MM.1S (cell line): ENCODE measurements around the gene NUTM1.
A peak's percentile ranks its signal among the peaks of the same experiment; 100 is the strongest.
"Not testable (repeated sequence)": the region's sequence is repeated elsewhere in the genome, so short reads cannot be mapped to it uniquely, and the experiment has no call there.

Experiments
- DNase-seq: peaks from one replicate; pipeline ENCODE4 v3.0.0-alpha.2; 2015
- H2AFZ ChIP-seq: fragments of 300-600 bp; sonication (generic); 2 replicates; pipeline ENCODE4 v1.6.0; 2016; ENCODE audit warnings: antibody characterized with exemption, low read length
- H3F3A ChIP-seq: fragments of 300-600 bp; sonication (generic); 2 replicates; pipeline ENCODE4 v1.6.1; 2016; ENCODE audit warnings: mild to moderate bottlenecking, antibody characterized with exemption, low read length, moderate library complexity, mixed read lengths; ENCODE audit not compliant: insufficient read depth
- H3K27ac ChIP-seq: fragments of 300-600 bp; sonication (generic); 2 replicates; pipeline ENCODE4 v1.5.1; 2016; ENCODE audit warnings: mild to moderate bottlenecking, low read length
- H3K27me3 ChIP-seq: fragments of 300-600 bp; sonication (generic); replicated peaks from 2 replicates; pipeline ENCODE4 v1.6.0; 2016; ENCODE audit warnings: low read length; ENCODE audit not compliant: insufficient read depth
- H3K36me3 ChIP-seq: fragments of 300-600 bp; sonication (generic); replicated peaks from 2 replicates; pipeline ENCODE4 v1.6.1; 2016; ENCODE audit warnings: mild to moderate bottlenecking, low read length, mixed read lengths; ENCODE audit not compliant: insufficient read depth
- H3K4me1 ChIP-seq: fragments of 300-600 bp; sonication (generic); 2 replicates; pipeline ENCODE4 v1.6.1; 2016; ENCODE audit warnings: low read length, mixed read lengths
- H3K4me2 ChIP-seq: fragments of 300-600 bp; sonication (generic); 2 replicates; pipeline ENCODE4 v1.6.0; 2016; ENCODE audit warnings: low read depth, low read length
- H3K4me3 ChIP-seq: fragments of 300-600 bp; sonication (generic); 2 replicates; pipeline ENCODE4 v1.5.1; 2016; ENCODE audit warnings: low read length, mixed read lengths
- H3K79me2 ChIP-seq: fragments of 300-600 bp; sonication (generic); 2 replicates; pipeline ENCODE4 v1.6.1; 2016; ENCODE audit warnings: mixed run types, low read length, mixed read lengths
- H3K9ac ChIP-seq: fragments of 300-600 bp; sonication (generic); 2 replicates; pipeline ENCODE4 v1.6.1; 2016; ENCODE audit warnings: low read length, mixed read lengths
- H3K9me2 ChIP-seq: fragments of 300-600 bp; sonication (generic); replicated peaks from 2 replicates; pipeline ENCODE4 v1.6.1; 2016; ENCODE audit warnings: mild to moderate bottlenecking, low read length, mixed read lengths; ENCODE audit not compliant: insufficient read depth
- H3K9me3 ChIP-seq: fragments of 300-600 bp; sonication (generic); replicated peaks from 2 replicates; pipeline ENCODE4 v1.6.1; 2016; ENCODE audit warnings: mild to moderate bottlenecking, low read length, mixed read lengths; ENCODE audit not compliant: insufficient read depth
- H4K20me1 ChIP-seq: fragments of 300-600 bp; sonication (generic); 2 replicates; pipeline ENCODE4 v1.6.1; 2016; ENCODE audit warnings: mild to moderate bottlenecking, low read length, moderate library complexity, mixed read lengths; ENCODE audit not compliant: insufficient read depth
- EZH2 ChIP-seq: fragments of 300-600 bp; sonication (generic); optimal IDR thresholded peaks from 2 replicates; pipeline ENCODE3; 2017; ENCODE audit warnings: low read depth, mild to moderate bottlenecking, antibody characterized with exemption, low read length, mixed read lengths
- EZH2phosphoT487 ChIP-seq: fragments of 300-600 bp; sonication (generic); IDR thresholded peaks from 2 replicates; pipeline ENCODE4 v1.6.1; 2018; ENCODE audit warnings: antibody characterized with exemption, low read length
- TF ChIP-seq, protein P1 (sequence below): fragments of 300-600 bp; sonication (generic); IDR thresholded peaks from 2 replicates; pipeline ENCODE4 v1.5.1; 2016; ENCODE audit warnings: antibody characterized with exemption, low read length, mixed read lengths

NUTM1 gene

DNA sequence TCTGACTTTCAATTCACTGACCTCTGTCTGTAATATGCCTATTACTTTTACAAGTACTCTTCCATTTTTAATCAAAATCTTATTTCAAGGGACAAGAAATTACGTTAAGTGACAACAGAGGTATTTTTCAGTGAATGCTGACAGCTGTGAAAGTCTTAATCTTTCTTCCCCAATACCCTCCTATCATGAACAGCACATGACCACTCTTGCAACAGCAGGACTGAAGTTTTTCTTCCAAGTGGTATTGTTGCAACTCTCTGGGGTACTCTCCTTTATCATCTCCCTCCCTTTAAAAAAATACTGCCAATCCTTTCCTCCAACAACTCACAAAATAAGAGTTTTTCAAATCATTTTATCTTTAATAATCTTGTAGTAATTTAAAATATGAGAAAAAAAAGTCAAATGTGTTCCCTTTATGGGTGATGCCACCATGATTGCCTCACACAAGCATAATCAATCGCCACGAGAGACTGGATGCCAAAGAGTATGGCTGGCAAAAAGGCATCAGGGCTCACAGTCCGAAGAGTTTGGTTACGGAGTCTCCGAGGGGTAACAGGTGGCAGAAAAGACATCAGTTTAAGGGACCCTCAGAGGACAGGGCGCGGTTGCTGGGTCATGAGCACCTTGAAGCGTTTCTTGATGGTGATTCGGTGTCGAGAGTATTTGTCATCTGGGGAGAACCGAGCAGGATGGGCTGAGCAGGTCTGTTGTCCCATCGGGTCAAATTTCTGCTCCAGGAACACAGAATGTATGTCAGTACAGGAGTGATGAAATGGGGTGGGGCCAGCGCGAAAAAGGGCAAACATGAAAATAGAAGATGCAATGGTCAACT is 1.5 kb upstream of the NUTM1 start:
- TF ChIP-seq, protein P1, sequence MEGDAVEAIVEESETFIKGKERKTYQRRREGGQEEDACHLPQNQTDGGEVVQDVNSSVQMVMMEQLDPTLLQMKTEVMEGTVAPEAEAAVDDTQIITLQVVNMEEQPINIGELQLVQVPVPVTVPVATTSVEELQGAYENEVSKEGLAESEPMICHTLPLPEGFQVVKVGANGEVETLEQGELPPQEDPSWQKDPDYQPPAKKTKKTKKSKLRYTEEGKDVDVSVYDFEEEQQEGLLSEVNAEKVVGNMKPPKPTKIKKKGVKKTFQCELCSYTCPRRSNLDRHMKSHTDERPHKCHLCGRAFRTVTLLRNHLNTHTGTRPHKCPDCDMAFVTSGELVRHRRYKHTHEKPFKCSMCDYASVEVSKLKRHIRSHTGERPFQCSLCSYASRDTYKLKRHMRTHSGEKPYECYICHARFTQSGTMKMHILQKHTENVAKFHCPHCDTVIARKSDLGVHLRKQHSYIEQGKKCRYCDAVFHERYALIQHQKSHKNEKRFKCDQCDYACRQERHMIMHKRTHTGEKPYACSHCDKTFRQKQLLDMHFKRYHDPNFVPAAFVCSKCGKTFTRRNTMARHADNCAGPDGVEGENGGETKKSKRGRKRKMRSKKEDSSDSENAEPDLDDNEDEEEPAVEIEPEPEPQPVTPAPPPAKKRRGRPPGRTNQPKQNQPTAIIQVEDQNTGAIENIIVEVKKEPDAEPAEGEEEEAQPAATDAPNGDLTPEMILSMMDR: no peak
- TF ChIP-seq EZH2 (no peak), EZH2phosphoT487 (no peak)
- peaks cover 8% of the 10 kb centered on the region; the same call in 1 of the 2 replicates for H3K4me1 ChIP-seq
- peaks cover 25% of the 10 kb centered on the region for H3F3A ChIP-seq
- H3K36me3 ChIP-seq: no peaks in the 10 kb centered on the region; the same call in 1 of the 2 replicates
- no peaks in the 10 kb centered on the region for H4K20me1 ChIP-seq
- H3K4me2 ChIP-seq: peak overlapping the region; percentile 53; the same call in 1 of the 2 replicates
- no peaks in the 10 kb centered on the region for H3K27me3 ChIP-seq
- peaks cover 41% of the 10 kb centered on the region for H3K79me2 ChIP-seq
- peak overlapping the region; percentile 84 for H3K4me3 ChIP-seq
- no peaks in the 10 kb centered on the region for H3K9me2 ChIP-seq
- H3K9ac ChIP-seq: no peak overlapping the region
- DNase-seq: no peak
- no peak overlapping the region for H3K27ac ChIP-seq
- H2AFZ ChIP-seq: no peak overlapping the region
- no peaks in the 10 kb centered on the region for H3K9me3 ChIP-seq

DNA sequence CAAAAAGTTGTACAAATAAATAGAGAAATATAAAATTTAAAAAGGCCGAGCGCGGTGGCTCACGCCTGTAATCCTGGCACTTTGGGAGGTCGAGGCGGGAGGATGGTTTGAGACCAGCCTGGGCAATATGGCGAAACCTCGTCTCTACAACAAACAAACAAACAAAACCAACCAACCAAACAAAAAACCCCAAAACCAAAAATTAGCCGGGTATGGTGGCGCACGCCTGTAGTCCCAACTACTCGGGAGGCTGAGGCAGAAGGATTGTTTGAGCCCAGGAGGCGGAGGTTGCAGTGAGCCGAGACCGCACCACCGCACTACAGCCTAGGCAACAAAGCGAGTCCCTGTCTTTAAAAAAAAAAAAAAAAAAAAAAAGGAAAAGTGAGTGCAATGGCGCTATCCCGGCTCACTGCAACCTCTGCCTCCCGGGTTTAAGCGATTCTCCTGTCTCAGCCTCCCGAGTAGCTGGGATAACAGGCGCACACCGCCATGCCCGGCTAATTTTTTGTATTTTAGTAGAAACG is 840 bp upstream of the NUTM1 start:
- Histone ChIP-seq H3K4me3 (peak overlapping the region; percentile 84), H3K79me2 (peaks cover 34% of the 10 kb centered on the region), H3K27ac (peak overlapping the region; percentile 75; the same call in 1 of the 2 replicates), H3K9ac (peak overlapping the region; percentile 69), H3K4me2 (peak overlapping the region; percentile 53; the same call in 1 of the 2 replicates), H3F3A (peaks cover 18% of the 10 kb centered on the region), H2AFZ (peak overlapping the region; percentile 82)
- not testable (repeated sequence) for H4K20me1 ChIP-seq, DNase-seq, H3K9me2 ChIP-seq, H3K27me3 ChIP-seq, H3K9me3 ChIP-seq, H3K36me3 ChIP-seq, H3K4me1 ChIP-seq

DNA sequence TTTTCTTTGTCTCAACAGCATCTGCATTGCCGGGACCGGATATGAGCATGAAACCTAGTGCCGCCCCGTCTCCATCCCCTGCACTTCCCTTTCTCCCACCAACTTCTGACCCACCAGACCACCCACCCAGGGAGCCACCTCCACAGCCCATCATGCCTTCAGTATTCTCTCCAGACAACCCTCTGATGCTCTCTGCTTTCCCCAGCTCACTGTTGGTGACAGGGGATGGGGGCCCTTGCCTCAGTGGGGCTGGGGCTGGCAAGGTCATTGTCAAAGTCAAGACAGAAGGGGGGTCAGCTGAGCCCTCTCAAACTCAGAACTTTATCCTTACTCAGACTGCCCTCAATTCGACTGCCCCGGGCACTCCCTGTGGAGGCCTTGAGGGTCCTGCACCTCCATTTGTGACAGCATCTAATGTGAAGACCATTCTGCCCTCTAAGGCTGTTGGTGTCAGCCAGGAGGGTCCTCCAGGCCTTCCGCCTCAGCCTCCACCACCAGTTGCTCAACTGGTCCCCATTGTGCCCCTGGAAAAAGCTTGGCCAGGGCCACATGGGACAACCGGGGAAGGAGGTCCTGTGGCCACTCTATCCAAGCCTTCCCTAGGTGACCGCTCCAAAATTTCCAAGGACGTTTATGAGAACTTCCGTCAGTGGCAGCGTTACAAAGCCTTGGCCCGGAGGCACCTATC is 5.0 kb downstream of the NUTM1 start:
- Histone ChIP-seq H3K4me3 (no peak overlapping the region), H3K36me3 (no peaks in the 10 kb centered on the region), H2AFZ (no peak overlapping the region), H3K4me1 (no peaks in the 10 kb centered on the region), H3F3A (no peaks in the 10 kb centered on the region), H3K9me2 (no peaks in the 10 kb centered on the region), H3K9me3 (no peaks in the 10 kb centered on the region), H3K79me2 (no peaks in the 10 kb centered on the region), H3K9ac (no peak overlapping the region), H3K27ac (no peak overlapping the region), H3K27me3 (no peaks in the 10 kb centered on the region), H3K4me2 (no peak overlapping the region), H4K20me1 (no peaks in the 10 kb centered on the region)
- DNase-seq: no peak
- no peak for TF ChIP-seq EZH2
- no peak for TF ChIP-seq EZH2phosphoT487
- TF ChIP-seq, protein P1: no peak
